SKM-1 treated with dmso at 0.1 percent for 144 hours (cell line): ENCODE data around the gene SEPTIN3.

Source experiments
- DNase-seq: peaks from one replicate; lab custom pipeline; 2025; ENCODE audit not compliant: unreplicated experiment; lab: John Stamatoyannopoulos, UW

The SEPTIN3 gene

DNA sequence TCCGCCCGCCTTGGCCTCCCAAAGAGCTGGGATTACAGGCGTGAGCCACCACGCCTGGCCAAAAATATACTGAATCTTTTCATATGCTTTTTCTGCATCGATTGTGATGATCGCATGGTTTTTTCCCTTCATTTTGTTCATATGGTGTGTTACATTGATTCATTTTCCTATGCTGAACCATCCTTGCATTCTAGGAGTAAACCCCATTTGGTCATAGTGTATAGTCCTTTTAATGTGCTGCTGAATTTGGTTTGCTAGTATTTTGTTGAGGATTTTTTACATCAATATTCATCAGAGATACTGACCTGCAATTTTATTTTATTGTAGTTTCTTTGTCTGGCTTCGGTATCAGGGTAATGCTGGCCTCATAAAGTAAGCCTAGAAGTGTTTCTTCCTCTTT, 41.5 kb downstream of the SEPTIN3 start:
- DNase-seq, result no peak

DNA sequence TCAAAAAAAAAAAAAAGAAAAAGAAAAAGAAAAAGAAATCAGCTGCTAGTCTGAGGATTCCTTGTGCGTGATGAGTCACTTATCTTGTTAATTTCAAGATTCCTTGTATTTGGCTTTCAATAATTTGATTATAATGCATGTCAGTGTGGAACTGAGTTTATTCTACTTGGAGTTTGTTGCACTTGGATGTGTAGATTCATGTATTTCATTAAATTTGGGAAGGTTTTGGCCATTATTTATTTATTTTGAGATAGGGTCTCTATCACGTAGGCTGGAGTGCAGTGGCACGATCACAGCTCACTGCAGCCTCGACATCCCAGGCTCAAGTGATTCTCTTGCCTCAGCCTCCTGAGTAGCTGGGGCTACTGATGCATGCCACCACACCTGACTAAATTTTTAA, 44.1 kb downstream of the SEPTIN3 start:
- DNase-seq, result no peak

DNA sequence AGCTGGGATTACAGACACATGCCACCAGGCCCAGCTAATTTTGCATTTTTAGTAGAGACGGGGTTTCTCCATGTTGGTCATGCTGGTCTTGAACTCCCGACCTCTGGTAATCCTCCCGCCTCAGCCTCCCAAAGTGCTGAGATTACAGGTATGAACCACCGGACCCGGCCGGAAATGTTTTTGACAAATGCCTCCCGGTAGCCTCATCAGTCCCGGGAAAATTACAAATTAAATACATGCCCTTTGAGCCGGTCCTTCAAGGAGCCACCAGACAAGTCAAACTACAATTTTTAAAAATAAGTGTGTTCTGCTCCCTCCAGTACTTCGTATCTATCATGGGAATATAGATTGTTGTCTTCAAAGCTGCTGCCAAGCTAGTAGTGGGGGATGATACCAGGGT, 46.9 kb downstream of the SEPTIN3 start:
- no peak for DNase-seq

DNA sequence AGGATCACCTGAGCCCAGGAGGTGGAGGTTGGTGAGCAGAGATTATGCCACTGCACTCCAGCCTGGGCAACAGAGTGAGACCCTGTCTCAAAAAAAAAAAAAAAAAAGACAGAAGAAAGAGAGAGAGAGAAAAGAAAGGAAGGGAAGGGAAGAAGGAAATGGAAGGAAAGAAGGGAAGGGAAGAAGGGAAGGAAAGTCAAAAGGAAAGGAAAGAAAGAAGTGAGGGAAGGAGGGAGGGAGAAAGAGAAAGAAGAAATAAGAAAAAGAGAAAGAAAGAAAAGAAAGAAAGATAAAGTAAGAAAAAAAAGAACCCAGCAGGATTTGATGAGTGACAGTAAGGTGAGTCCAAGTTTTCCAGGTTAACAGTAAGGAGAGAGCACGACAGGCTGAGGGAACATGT, 49.0 kb downstream of the SEPTIN3 start:
- no peak for DNase-seq
